Measurements from ENCODE around the gene DYNLL2. TPM values are rescaled to one million over a fixed set of nuclear protein-coding genes. Genes with fewer than 3 reads are reported as not detected.
"Not testable (repeated sequence)": the region's sequence is repeated elsewhere in the genome, so short reads cannot be mapped to it uniquely, and the experiment has no call there.

DYNLL2 gene
- total RNA-seq, 1 experiment from 2014 or later = 29.1 TPM

GRCh38 chr17:58127846-58128245 lies 44.6 kb downstream of the DYNLL2 start:
- intact Hi-C loops (cut with micrococcal nuclease; ENCODE audit: unreplicated experiment) = no loop called here
- ChIA-PET POLR2A (ENCODE audit: low non-redundant PET) (no interaction called here), CTCF (no interaction called here)
- H3K4me3 ChIP-seq (ENCODE audit: low read depth, low read length, poor library complexity, severe bottlenecking) = no peak overlapping the region
- H3K36me3 ChIP-seq (ENCODE audit: insufficient read depth, low read length, poor library complexity, severe bottlenecking) = no peaks in the 10 kb centered on the region
- no peaks in the 10 kb centered on the region for H3K4me1 ChIP-seq (ENCODE audit: insufficient read depth, low read length, poor library complexity, severe bottlenecking)
- peaks cover 68% of the 10 kb centered on the region for H3K27me3 ChIP-seq (replicated peaks; ENCODE audit: insufficient read depth, low read depth, low read length, poor library complexity)
- no peak overlapping the region for H3K27ac ChIP-seq (ENCODE audit: low read depth, low read length, poor library complexity, severe bottlenecking)
- no peaks in the 10 kb centered on the region for H3K9me3 ChIP-seq (ENCODE audit: low read depth, low read length, poor library complexity, severe bottlenecking)
- TF ChIP-seq CTCF (conservative IDR thresholded peaks at IDR 0.05; ENCODE audit: low read depth, low read length) (no peak), EZH2 (IDR thresholded peaks at IDR 0.05; ENCODE audit: borderline replicate concordance, low read depth, low read length, poor library complexity, severe bottlenecking) (no peak)
- no TSS peak for BruUV-seq (replicated peaks)
- no peak for DNase-seq (ENCODE audit: low spot score)

GRCh38 chr17:58132697-58133096 lies 49.5 kb downstream of the DYNLL2 start:
- H3K4me3 ChIP-seq (ENCODE audit: low read depth, low read length, poor library complexity, severe bottlenecking); H3K27ac ChIP-seq (ENCODE audit: low read depth, low read length, poor library complexity, severe bottlenecking); H3K4me1 ChIP-seq (ENCODE audit: insufficient read depth, low read length, poor library complexity, severe bottlenecking); H3K9me3 ChIP-seq (ENCODE audit: low read depth, low read length, poor library complexity, severe bottlenecking); BruUV-seq (replicated peaks); DNase-seq (ENCODE audit: low spot score); H3K36me3 ChIP-seq (ENCODE audit: insufficient read depth, low read length, poor library complexity, severe bottlenecking); intact Hi-C loops (cut with micrococcal nuclease; ENCODE audit: unreplicated experiment); CTCF ChIA-PET; POLR2A ChIA-PET (ENCODE audit: low non-redundant PET): not testable (repeated sequence)
- peaks cover 73% of the 10 kb centered on the region for H3K27me3 ChIP-seq (replicated peaks; ENCODE audit: insufficient read depth, low read depth, low read length, poor library complexity)

GRCh38 chr17:58136669-58137279 lies 53.6 kb downstream of the DYNLL2 start:
- CTCF ChIA-PET = no interaction called here
- TF ChIP-seq EZH2 (IDR thresholded peaks at IDR 0.05; ENCODE audit: borderline replicate concordance, low read depth, low read length, poor library complexity, severe bottlenecking) (peak; percentile 36), CTCF (conservative IDR thresholded peaks at IDR 0.05; ENCODE audit: low read depth, low read length) (peak; percentile 66)
- Histone ChIP-seq H3K4me1 (ENCODE audit: insufficient read depth, low read length, poor library complexity, severe bottlenecking) (no peaks in the 10 kb centered on the region), H3K27me3 (replicated peaks; ENCODE audit: insufficient read depth, low read depth, low read length, poor library complexity) (peaks cover 83% of the 10 kb centered on the region), H3K27ac (ENCODE audit: low read depth, low read length, poor library complexity, severe bottlenecking) (no peak overlapping the region), H3K36me3 (ENCODE audit: insufficient read depth, low read length, poor library complexity, severe bottlenecking) (no peaks in the 10 kb centered on the region), H3K4me3 (ENCODE audit: low read depth, low read length, poor library complexity, severe bottlenecking) (no peak overlapping the region), H3K9me3 (ENCODE audit: low read depth, low read length, poor library complexity, severe bottlenecking) (no peaks in the 10 kb centered on the region)
- peak; percentile 41 for DNase-seq (ENCODE audit: low spot score)
- intact Hi-C loops (cut with micrococcal nuclease; ENCODE audit: unreplicated experiment) = no loop called here
- no TSS peak for BruUV-seq (replicated peaks)
- POLR2A ChIA-PET (ENCODE audit: low non-redundant PET) = no interaction called here

- ChIA-PET CTCF (interaction anchor here (0.5 kb wide), 1 partner anchor 78 kb away, joined by 6 read pairs; no protein-coding TSS in a partner anchor), POLR2A (ENCODE audit: low non-redundant PET) (interaction anchor here (0.7 kb wide), 1 partner anchor 280 kb away, joined by 4 read pairs; no protein-coding TSS in a partner anchor)
- Histone ChIP-seq H3K4me3 (ENCODE audit: low read depth, low read length, poor library complexity, severe bottlenecking) (no peak overlapping the region), H3K27me3 (replicated peaks; ENCODE audit: insufficient read depth, low read depth, low read length, poor library complexity) (peaks cover 71% of the 10 kb centered on the region), H3K4me1 (ENCODE audit: insufficient read depth, low read length, poor library complexity, severe bottlenecking) (no peaks in the 10 kb centered on the region), H3K36me3 (ENCODE audit: insufficient read depth, low read length, poor library complexity, severe bottlenecking) (no peaks in the 10 kb centered on the region), H3K9me3 (ENCODE audit: low read depth, low read length, poor library complexity, severe bottlenecking) (peaks cover 29% of the 10 kb centered on the region), H3K27ac (ENCODE audit: low read depth, low read length, poor library complexity, severe bottlenecking) (no peak overlapping the region)
- DNase-seq (ENCODE audit: low spot score) = no peak
- BruUV-seq (replicated peaks) = no TSS peak
- intact Hi-C loops (cut with micrococcal nuclease; ENCODE audit: unreplicated experiment) = no loop called here
- TF ChIP-seq EZH2 (IDR thresholded peaks at IDR 0.05; ENCODE audit: borderline replicate concordance, low read depth, low read length, poor library complexity, severe bottlenecking) = no peak
- TF ChIP-seq CTCF (conservative IDR thresholded peaks at IDR 0.05; ENCODE audit: low read depth, low read length) = no peak
Measured at GRCh38 chr17:58141505-58141904, 58.3 kb downstream of the DYNLL2 start.

GRCh38 chr17:58143335-58143734 lies 60.1 kb downstream of the DYNLL2 start:
- H3K4me3 ChIP-seq (ENCODE audit: low read depth, low read length, poor library complexity, severe bottlenecking); BruUV-seq (replicated peaks); CTCF ChIA-PET; H3K36me3 ChIP-seq (ENCODE audit: insufficient read depth, low read length, poor library complexity, severe bottlenecking); DNase-seq (ENCODE audit: low spot score); H3K4me1 ChIP-seq (ENCODE audit: insufficient read depth, low read length, poor library complexity, severe bottlenecking); H3K27ac ChIP-seq (ENCODE audit: low read depth, low read length, poor library complexity, severe bottlenecking); POLR2A ChIA-PET (ENCODE audit: low non-redundant PET); intact Hi-C loops (cut with micrococcal nuclease; ENCODE audit: unreplicated experiment): not testable (repeated sequence)
- peaks cover 30% of the 10 kb centered on the region for H3K9me3 ChIP-seq (ENCODE audit: low read depth, low read length, poor library complexity, severe bottlenecking)
- H3K27me3 ChIP-seq (replicated peaks; ENCODE audit: insufficient read depth, low read depth, low read length, poor library complexity) = peaks cover 71% of the 10 kb centered on the region
